NCI-H1930 (cell line): ENCODE data around the gene GPR65.

Experiments used
- DNase-seq, 2 experiments: peaks; one replicate each; lab custom pipeline; 2025; lab: John Stamatoyannopoulos, UW

The GPR65 gene

DNA sequence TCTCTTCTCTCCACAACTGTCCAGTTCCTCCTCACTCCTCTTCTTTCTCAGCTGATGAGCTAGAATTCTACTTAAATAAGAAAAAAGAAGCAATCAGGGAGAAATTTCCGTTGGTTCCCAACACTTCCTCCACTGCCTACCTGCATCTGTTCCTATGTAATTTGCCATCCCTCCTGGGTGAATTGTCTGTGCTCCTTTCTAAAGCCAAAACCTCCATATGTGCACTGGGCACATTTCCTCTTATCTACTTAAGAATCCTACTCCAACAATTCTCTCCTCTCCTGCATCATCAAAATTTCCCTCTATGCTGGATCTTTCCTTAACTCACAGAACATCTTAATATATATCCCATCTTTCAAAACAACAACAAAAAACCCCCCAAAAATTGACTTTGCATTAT is 35.2 kb downstream of the GPR65 start:
- no peak for DNase-seq

DNA sequence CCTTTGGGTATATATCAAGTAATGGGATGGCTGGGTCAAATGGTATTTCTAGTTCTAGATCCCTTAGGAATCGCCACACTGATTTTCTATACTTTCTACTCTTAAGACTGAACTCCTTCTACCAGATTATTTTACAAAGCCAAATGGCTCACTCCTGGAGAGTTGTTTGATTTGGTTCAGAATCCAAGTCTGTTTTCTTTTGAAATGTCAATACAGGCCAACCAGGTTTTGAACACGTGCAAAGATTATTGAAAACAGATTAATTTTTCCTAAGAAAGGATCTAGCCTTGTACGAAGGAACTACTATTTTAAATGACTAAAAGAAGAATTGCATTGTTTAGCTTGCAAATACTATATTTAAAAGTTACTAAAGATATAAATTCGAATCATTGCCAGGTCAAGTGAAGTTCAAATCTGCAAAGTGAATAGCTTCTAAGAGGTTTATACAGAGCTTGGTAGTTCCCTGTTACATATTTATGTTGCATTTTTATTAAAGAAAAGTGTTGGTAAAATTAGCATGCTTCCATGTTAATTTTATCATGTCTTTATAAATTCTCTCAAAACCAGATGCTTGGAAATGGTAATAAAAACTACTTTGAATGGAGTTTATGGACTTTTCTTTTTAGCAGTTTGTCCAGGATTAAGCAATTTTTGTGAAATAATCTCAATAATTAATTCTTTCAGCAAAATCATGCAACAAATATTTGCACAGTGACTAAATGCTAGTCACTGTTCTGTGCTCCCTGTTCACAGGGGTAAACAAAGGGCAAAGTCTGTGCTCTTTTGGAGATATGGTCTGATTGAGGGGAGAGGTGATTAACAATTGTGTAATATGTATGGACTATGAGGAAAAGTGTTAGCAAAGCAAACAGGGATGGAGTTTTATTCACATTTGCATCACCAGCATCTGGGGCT is 38.9 kb downstream of the GPR65 start:
- DNase-seq = peak in 1 of 2 experiments; percentile 66

DNA sequence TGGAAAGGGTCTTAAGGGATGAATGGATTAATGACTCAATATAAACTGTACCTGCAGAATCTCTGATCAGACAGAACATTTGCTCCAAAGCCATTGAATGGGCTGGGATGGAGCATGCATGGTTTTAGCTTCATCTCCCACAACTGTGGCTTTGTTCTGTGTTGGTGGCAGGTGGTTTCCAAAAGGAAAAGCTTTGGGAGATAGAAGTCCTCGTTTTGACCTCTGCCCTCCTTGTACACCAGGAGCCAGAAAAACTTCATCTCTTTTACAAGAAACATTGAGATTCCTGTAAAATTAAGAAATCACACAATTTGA is 39.5 kb downstream of the GPR65 start:
- DNase-seq = peak in 1 of 2 experiments; percentile 52

DNA sequence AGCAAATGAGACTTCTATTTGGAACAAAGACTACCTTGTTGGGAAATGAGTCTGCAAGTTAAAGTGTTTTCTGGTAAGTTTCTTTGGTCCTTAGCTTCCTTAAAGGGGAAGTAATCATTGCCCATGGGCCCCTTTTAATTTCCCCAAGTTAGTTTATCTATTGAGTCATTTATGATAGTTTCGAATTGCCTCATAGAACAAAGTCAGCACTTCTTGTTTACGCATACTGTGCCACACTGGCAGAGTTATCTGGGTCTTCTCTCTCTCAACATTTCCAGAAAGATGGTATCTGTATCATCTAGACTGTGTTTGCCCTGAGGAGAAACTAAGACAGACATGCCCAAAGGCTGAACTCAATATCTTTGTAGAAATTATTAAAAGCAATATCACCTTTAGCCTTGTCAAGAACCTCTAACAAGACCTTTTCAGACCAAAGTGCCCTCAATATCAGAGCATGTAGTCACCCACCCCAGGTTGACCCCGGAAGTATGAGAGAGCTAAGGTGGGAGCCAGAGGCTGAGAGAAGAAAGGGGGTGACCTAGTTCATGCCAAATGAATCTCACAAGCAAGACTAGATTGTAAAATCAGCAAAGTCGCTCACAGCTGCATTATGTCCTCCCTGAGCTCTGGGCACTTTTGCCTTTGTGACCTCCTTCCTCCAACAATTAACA is 40.0 kb downstream of the GPR65 start:
- no peak for DNase-seq

DNA sequence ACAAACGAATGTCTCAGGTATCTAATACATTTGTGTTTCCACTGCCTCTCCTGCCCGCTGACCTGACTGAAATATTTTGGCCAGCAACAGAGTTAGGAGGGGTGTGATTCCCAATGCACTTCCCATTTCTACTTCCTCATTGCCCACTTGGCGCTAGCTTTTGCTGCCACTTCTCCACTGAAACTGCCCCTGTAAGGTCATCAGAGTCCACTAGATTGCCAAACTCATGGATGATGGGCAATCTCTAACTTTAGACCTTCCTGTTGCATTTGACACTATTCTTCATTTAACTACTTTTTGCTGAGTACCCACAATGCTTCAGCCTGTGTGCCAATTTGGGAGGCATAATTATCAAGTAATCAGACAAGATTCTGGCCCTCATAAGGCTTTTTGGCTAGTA is 40.8 kb downstream of the GPR65 start:
- no peak for DNase-seq

DNA sequence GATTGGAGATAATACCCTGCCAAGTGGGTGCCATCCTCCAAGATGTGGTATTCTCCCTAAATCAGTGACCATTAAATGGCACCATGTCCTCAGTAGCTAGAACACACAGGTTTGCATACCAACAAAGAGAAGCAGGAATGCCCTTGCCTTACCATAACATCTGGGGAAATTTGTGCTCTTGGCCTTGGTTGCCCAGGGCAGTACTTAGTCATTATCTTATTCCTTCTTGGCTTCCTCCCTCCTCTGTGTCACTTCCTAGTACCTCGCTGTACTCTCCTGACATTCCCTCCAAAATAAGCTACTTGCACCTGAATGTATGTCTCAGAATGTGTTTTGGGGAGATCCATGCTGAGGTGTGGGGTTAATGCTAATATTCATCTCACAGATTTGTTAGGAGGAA is 43.4 kb downstream of the GPR65 start:
- DNase-seq = no peak

DNA sequence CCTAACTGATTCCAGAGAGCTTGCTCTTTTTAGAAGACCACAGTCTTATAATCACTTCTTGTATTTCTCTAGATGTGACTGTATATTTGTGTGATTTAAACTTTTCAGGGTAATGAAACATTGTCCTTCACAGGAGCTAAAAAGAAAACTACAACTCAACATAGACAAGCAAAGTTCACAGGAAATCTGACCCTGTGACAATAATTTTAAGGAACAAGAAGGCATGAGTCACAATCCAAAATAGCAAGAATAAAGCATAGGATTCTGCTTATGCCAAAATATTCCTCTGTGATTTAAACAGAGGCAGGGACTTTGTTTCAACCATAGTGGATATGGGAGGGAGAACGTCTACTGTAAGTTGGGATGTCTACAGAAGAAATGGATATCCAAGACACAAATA is 44.3 kb downstream of the GPR65 start:
- DNase-seq = no peak

DNA sequence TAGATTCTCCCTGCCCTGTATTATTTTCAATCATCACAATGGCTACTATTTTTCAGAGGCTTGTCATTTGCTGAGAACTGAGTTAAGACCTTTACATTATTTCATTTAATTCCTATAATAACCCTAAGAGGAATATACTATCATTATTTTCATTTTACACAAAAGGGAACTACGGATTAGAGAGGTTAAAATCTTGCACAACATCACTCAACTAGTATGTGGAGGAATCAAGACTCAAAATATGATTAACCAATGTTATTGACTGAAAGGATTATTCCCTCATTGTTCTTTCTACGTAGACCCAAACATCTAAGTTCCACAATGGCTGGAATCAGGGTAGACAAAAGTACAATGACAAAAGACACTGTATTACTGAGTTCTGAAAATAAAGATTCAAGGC is 45.0 kb downstream of the GPR65 start:
- no peak for DNase-seq

DNA sequence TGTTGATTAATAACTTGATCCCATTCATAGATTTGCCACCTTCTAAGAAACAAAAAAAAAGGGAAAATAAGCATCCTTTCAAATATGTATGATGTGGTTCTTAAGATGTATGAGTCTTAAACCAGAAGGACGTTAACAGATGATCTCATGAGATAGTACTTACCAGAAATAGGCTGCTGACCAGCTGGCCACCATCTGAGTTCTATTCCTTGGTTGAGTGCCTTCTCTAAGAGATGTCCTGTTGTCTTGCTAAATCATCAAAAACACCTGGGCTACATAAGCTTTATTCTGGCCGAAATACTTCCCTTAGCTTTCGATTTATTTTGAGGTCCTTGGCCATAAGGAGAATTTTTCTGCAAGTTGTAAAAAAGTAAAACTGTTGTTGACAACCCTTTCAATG is 55.6 kb downstream of the GPR65 start:
- DNase-seq = no peak

DNA sequence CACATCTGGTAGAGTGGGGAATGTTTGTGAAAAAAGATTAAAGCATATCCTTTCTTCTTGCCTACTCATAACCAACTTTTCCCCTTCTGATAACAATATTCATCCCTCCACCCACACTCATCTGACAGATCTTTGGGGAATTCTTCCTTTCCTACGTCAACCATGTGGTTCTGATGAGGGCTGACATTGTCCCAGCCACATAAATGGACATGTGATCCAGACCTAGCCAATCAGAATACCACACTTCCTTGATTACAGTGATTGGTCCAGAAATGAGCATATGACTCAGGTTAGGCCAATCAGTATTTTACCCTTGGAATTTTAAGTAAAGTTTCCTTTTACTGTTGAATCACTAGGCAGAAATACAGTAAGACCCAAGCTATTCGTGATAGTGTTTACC is 58.9 kb downstream of the GPR65 start:
- no peak for DNase-seq
